Measurements from ENCODE around the gene LSM12.
A peak's percentile ranks its signal among the peaks of the same experiment; 100 is the strongest.
"Not testable (repeated sequence)": the region's sequence is repeated elsewhere in the genome, so short reads cannot be mapped to it uniquely, and the experiment has no call there.

LSM12 gene

DNA sequence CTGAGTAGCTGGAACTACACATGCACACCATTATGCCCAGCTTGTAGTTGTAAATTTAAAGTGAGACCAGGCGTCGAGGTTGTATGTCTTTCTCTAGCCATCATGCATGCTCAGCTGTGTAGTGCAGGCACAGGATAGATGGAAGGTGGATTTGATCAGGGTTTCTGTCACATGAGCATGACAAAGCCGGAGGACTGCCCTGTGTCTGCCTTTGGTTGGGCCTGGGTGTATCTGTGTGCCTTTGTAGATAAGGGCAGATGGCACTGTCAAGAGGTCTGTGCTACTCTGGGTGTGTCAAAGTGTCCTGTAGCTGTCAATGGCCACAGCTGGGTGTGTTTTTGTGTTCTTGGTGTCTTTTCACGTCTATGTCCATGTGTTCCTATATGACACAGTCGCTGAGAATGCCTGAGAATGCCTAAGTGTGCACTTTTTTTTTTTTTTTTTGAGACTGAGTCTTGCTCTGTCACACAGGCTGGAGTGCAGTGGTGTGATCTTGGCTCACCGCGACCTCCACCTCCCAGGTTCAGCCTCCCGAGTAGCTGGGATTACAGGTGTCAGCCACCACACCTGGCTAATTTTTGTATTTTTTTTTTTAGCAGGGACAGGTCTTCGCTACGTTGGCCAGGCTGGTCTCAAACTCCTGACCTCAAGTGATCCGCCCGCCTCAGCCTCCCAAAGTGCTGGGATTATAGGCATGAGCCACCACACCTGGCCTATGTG lies 66.2 kb downstream of the LSM12 start:
- H3K4me3 ChIP-seq (ENCODE audit: low read length) = no peak overlapping the region
- no peak for DNase-seq (ENCODE audit: low read depth)
- TF ChIP-seq, protein P1, sequence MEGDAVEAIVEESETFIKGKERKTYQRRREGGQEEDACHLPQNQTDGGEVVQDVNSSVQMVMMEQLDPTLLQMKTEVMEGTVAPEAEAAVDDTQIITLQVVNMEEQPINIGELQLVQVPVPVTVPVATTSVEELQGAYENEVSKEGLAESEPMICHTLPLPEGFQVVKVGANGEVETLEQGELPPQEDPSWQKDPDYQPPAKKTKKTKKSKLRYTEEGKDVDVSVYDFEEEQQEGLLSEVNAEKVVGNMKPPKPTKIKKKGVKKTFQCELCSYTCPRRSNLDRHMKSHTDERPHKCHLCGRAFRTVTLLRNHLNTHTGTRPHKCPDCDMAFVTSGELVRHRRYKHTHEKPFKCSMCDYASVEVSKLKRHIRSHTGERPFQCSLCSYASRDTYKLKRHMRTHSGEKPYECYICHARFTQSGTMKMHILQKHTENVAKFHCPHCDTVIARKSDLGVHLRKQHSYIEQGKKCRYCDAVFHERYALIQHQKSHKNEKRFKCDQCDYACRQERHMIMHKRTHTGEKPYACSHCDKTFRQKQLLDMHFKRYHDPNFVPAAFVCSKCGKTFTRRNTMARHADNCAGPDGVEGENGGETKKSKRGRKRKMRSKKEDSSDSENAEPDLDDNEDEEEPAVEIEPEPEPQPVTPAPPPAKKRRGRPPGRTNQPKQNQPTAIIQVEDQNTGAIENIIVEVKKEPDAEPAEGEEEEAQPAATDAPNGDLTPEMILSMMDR (conservative IDR thresholded peaks at IDR 0.05; ENCODE audit: low read length) = no peak

DNA sequence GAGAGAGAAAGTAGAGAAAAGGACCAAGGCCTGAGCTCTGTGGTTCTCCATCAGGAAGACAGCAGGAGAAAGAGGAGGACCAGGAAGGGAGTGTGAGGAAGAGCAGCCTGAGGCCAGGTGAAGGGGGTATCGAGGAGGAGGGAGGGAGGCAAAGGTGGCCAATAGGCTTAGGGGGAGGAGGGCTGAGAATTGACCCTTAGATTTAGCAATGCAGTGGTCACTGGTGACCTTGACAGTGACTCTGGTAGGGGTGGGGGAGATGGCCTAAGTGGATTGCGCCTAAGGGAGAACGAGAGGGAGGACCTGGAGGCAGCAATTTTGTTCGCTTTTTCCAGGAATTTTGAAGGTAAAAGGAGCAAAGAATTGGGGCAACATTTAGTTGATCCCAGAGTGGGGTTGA lies 67.4 kb downstream of the LSM12 start:
- DNase-seq (ENCODE audit: low read depth) = no peak
- TF ChIP-seq, protein P1 (conservative IDR thresholded peaks at IDR 0.05; ENCODE audit: low read length) = no peak
- no peak overlapping the region for H3K4me3 ChIP-seq (ENCODE audit: low read length)

DNA sequence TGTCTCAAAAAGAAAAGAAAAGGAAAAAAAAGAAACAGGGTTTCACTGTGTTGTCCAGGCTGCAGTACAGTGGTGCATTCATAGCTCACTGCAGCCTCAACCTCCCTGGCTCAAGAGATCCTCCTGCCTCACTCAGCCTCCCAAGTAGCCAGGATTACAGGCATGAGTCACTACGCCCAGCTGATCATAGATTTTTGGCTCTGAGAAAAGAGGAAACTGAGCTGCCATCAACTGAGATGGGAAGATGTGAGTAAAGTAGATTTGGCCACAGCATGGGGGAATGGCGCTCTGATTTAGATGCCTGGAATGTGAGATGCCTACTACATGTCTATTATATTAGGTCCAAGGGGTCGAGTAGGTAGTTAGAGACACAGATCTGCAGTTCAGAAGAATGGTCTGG lies 67.9 kb downstream of the LSM12 start:
- H3K4me3 ChIP-seq (ENCODE audit: low read length) = no peak overlapping the region
- TF ChIP-seq, protein P1 (conservative IDR thresholded peaks at IDR 0.05; ENCODE audit: low read length) = no peak
- peak; percentile 53 for DNase-seq (ENCODE audit: low read depth)

DNA sequence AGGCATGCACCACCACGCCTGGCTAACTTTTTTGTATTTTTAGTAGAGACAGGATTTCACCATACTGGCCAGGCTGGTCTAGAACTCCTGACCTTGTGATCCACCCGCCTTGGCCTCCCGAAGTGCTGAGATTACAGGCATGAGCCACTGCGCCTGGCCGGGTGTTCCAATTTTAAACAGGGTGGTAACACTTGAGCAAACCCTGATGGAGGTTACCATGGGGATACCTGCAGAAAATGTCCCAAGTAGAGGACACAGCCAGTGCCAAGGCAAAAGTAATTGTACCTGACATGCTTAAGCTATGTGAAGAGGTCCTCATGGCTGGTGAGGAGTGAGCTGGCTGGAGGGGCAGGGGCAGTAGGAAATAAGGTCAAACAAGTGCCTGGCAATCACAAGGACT lies 69.3 kb downstream of the LSM12 start:
- not testable (repeated sequence) for H3K4me3 ChIP-seq (ENCODE audit: low read length); DNase-seq (ENCODE audit: low read depth)

DNA sequence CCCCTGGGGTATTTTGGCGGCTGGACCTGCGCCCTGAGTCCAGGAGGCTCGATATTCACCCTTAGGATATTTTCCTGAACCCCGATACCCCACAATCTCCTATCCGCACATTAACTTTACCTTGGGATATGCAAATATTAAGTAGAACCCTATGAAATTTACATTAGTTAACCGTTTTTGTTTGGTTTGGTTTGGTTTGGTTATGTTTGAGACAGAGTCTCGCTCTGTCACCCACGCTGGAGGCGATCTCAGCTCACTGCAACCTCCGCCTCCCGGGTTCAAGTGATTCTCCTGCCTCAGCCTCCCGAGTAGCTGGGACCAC lies 71.4 kb downstream of the LSM12 start:
- no peak overlapping the region; the same call in 1 of the 2 replicates for H3K4me3 ChIP-seq (ENCODE audit: low read length)
- TF ChIP-seq, protein P1 (conservative IDR thresholded peaks at IDR 0.05; ENCODE audit: low read length) = no peak
- no peak for DNase-seq (ENCODE audit: low read depth)

DNA sequence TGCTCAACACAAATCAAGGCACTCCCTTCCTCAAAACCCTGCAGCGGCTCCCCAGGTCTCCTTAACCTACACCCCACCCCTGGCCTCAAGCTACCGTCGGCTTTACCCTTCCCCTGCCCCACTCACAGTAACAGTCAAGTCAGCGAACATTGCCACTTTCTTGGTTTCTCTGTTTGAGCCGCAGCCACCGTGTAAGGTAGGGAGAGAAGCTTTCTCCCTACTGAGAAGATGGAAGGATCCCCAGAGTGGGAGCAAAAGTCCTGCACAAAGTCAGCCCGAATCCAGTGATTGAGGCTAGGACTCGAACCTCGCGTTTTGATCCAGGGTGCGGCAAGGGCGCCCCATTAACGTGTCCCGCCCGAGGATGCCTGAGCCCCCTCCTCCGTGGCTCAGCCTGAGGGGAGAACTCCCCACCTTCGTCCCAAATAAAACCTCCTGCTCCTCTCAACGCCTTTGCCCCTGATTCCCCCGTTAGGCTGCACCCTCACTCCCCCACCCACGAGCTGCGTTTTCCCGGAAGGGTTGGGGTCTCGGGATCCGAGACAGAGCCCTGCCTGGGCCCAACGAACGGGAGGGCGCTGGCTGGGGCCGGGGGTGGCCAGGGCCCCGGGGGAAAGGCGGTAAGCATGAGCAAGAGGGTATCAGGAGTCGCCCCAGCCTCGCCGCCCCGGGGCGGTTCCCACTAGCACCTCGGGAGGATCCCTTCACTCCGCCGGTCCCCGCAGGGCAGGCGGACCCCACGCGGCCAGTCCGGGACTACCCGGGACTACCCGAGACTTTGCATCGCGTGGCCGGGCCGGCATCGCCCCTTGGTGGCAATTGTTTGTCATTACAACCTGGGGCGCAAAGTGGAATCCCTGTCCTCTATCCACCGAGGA lies 72.0 kb downstream of the LSM12 start:
- TF ChIP-seq, protein P1 (conservative IDR thresholded peaks at IDR 0.05; ENCODE audit: low read length) = peak; percentile 80
- H3K4me3 ChIP-seq (ENCODE audit: low read length) = peak overlapping the region; percentile 46
- peak; percentile 47 for DNase-seq (ENCODE audit: low read depth)

DNA sequence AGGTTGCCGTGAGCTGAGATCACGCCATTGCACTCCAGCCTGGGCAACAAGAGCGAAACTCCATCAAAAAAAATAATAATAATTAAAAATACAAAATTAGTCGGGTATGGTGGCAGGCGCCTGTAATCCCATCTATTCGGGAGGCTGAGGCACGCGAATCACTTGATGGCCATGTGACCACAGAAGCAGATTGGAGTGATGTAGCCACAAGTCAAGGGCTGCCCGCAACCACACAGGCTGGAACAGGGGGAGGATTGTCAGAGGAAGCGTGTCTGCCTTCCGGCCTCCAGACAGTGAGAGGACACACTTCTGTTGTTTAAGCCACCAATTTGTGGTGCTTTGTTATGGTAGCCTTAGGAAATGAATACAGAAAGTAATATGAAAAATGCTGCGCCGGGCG lies 73.8 kb downstream of the LSM12 start:
- no peak for DNase-seq (ENCODE audit: low read depth)
- TF ChIP-seq, protein P1 (conservative IDR thresholded peaks at IDR 0.05; ENCODE audit: low read length) = no peak

More for the DNA sequence above, 73.8 kb downstream of the LSM12 start:
- H3K4me3 ChIP-seq (ENCODE audit: low read length) = no peak overlapping the region

All from AG10803 (cell line).